H9 (cell line): ENCODE results near the gene ATP6V1G2. TPM values are rescaled to one million over a fixed set of nuclear protein-coding genes. Genes with fewer than 3 reads are reported as not detected.

ENCODE experiments used
- DNase-seq: peaks from one replicate; pipeline ENCODE4 v3.0.0-alpha.2; 2017
- H2AFZ ChIP-seq: one replicate; pipeline ENCODE4 v1.6.1; 2013; ENCODE audit warnings: mild to moderate bottlenecking, low read length, control low read depth, moderate library complexity
- H2AK5ac ChIP-seq: 2 replicates; pipeline ENCODE4 v1.6.1; 2013; ENCODE audit warnings: low read length, control low read depth, mixed read lengths; ENCODE audit not compliant: insufficient read length
- H2BK120ac ChIP-seq: one replicate; pipeline ENCODE4 v1.6.1; 2013; ENCODE audit warnings: low read depth, mild to moderate bottlenecking, low read length, control low read depth, inconsistent platforms; ENCODE audit not compliant: poor library complexity, severe bottlenecking
- H2BK12ac ChIP-seq: 2 replicates; pipeline ENCODE4 v1.6.1; 2013; ENCODE audit warnings: low read length, control low read depth, mixed read lengths, low read depth; ENCODE audit not compliant: insufficient read length
- H2BK15ac ChIP-seq: 2 replicates; pipeline ENCODE4 v1.6.1; 2013; ENCODE audit warnings: low read depth, low read length, control low read depth
- H2BK20ac ChIP-seq: one replicate; pipeline ENCODE4 v1.6.1; 2013; ENCODE audit warnings: low read depth, mild to moderate bottlenecking, low read length, control low read depth, inconsistent platforms; ENCODE audit not compliant: poor library complexity, severe bottlenecking
- H2BK5ac ChIP-seq: 2 replicates; pipeline ENCODE4 v1.6.1; 2013; ENCODE audit warnings: low read length, control low read depth, mixed read lengths; ENCODE audit not compliant: insufficient read length
- H3K14ac ChIP-seq: 2 replicates; pipeline ENCODE4 v1.6.1; 2013; ENCODE audit warnings: low read length, control low read depth; ENCODE audit not compliant: insufficient read depth
- H3K18ac ChIP-seq: 2 replicates; pipeline ENCODE4 v1.6.1; 2013; ENCODE audit warnings: low read depth, mild to moderate bottlenecking, mixed read lengths, low read length, control low read depth; ENCODE audit not compliant: insufficient read length
- H3K23ac ChIP-seq: 2 replicates; pipeline ENCODE4 v1.6.1; 2013; ENCODE audit warnings: low read length, control low read depth, mixed read lengths, low read depth; ENCODE audit not compliant: insufficient read length
- H3K23me2 ChIP-seq: 2 replicates; pipeline ENCODE4 v1.6.1; 2013; ENCODE audit warnings: low read depth, mild to moderate bottlenecking, mixed read lengths, low read length, control low read depth; ENCODE audit not compliant: insufficient read length, poor library complexity, severe bottlenecking
- H3K27ac ChIP-seq: 2 replicates; pipeline ENCODE4 v1.5.1; 2013; ENCODE audit warnings: low read length, control low read depth, mixed read lengths, low read depth; ENCODE audit not compliant: insufficient read length
- H3K27me3 ChIP-seq: 2 replicates; pipeline ENCODE4 v1.6.1; 2013; ENCODE audit warnings: low read length, control low read depth, inconsistent platforms; ENCODE audit not compliant: insufficient read depth
- H3K4ac ChIP-seq: 2 replicates; pipeline ENCODE4 v1.6.1; 2013; ENCODE audit warnings: low read depth, mild to moderate bottlenecking, control low read depth, inconsistent platforms, low read length, moderate library complexity
- H3K4me1 ChIP-seq: 2 replicates; pipeline ENCODE4 v1.6.1; 2013; ENCODE audit warnings: low read length, control low read depth, inconsistent platforms; ENCODE audit not compliant: insufficient read depth
- H3K4me2 ChIP-seq: 2 replicates; pipeline ENCODE4 v1.6.1; 2013; ENCODE audit warnings: low read length, control low read depth, mixed read lengths; ENCODE audit not compliant: insufficient read length, insufficient read depth
- H3K56ac ChIP-seq: 2 replicates; pipeline ENCODE4 v1.6.1; 2013; ENCODE audit warnings: low read depth, mild to moderate bottlenecking, mixed read lengths, low read length, control low read depth; ENCODE audit not compliant: insufficient read length
- H3K79me1 ChIP-seq: 2 replicates; pipeline ENCODE4 v1.6.1; 2013; ENCODE audit warnings: low read depth, mild to moderate bottlenecking, moderate library complexity, low read length, control low read depth, inconsistent platforms; ENCODE audit not compliant: insufficient read depth, poor library complexity, severe bottlenecking
- H3K79me2 ChIP-seq: 2 replicates; pipeline ENCODE4 v1.6.1; 2013; ENCODE audit warnings: low read length, control low read depth, inconsistent platforms; ENCODE audit not compliant: insufficient read depth
- H3K9ac ChIP-seq: 2 replicates; pipeline ENCODE4 v1.6.1; 2013; ENCODE audit warnings: low read length, control low read depth, mixed read lengths; ENCODE audit not compliant: insufficient read length; ENCODE audit errors: extremely low read depth
- H3K9me3 ChIP-seq: one replicate; pipeline ENCODE4 v1.6.1; 2013; ENCODE audit warnings: low read depth, low read length, inconsistent platforms; ENCODE audit not compliant: control insufficient read depth
- H3T11ph ChIP-seq: one replicate; pipeline ENCODE4 v1.6.1; 2013; ENCODE audit warnings: mild to moderate bottlenecking, low read length, control low read depth, inconsistent platforms
- H4K20me1 ChIP-seq: one replicate; pipeline ENCODE4 v1.6.1; 2013; ENCODE audit not compliant: control insufficient read depth, insufficient read length, insufficient read depth
- H4K5ac ChIP-seq: 2 replicates; pipeline ENCODE4 v1.6.1; 2013; ENCODE audit warnings: low read depth, mild to moderate bottlenecking, mixed read lengths, low read length, control low read depth; ENCODE audit not compliant: insufficient read length
- H4K8ac ChIP-seq: replicated peaks from 2 replicates; pipeline ENCODE4 v1.6.1; 2013; ENCODE audit warnings: low read length, control low read depth, mixed read lengths, low read depth; ENCODE audit not compliant: insufficient read length
- H4K91ac ChIP-seq: 2 replicates; pipeline ENCODE4 v1.6.1; 2013; ENCODE audit warnings: low read depth, mild to moderate bottlenecking, moderate library complexity, mixed read lengths, low read length, control low read depth; ENCODE audit not compliant: insufficient read length
- H3K27ac Mint-ChIP-seq, 3 experiments: 2 replicates in 2 of 3; 3 replicates in 1 of 3; pipeline ENCODE4 v1.8.0; 2020 to 2021; ENCODE audit warnings: mixed read lengths in 3 of 3, mild to moderate bottlenecking in 1 of 3, moderate library complexity in 1 of 3
- H3K27me3 Mint-ChIP-seq: 2 replicates; pipeline ENCODE4 v1.8.0; 2021; ENCODE audit warnings: low read depth, mild to moderate bottlenecking, moderate library complexity, mixed read lengths
- H3K36me3 Mint-ChIP-seq, 3 experiments: 2 replicates in 2 of 3; 3 replicates in 1 of 3; pipeline ENCODE4 v1.8.0; 2020 to 2021; ENCODE audit warnings: low read depth in 3 of 3, mixed read lengths in 3 of 3; ENCODE audit not compliant: insufficient read depth in 1 of 3
- H3K4me1 Mint-ChIP-seq, 2 experiments: 2 replicates each; pipeline ENCODE4 v1.8.0; 2020; ENCODE audit warnings: mixed read lengths in 2 of 2
- H3K4me3 Mint-ChIP-seq, 2 experiments: 2 replicates in 1 of 2; 3 replicates in 1 of 2; pipeline ENCODE4 v1.8.0; 2020 to 2021; ENCODE audit warnings: mild to moderate bottlenecking in 2 of 2, mixed read lengths in 2 of 2, moderate library complexity in 1 of 2
- H3K9me3 Mint-ChIP-seq, 2 experiments: 2 replicates in 1 of 2; 3 replicates in 1 of 2; pipeline ENCODE4 v1.8.0; 2020; ENCODE audit warnings: mild to moderate bottlenecking in 2 of 2, mixed read lengths in 2 of 2, moderate library complexity in 1 of 2
- CTCF ChIP-seq: fragments of 200-600 bp; sonication (generic); conservative IDR thresholded peaks from 3 replicates; pipeline ENCODE4 v1.8.0; 2021; ENCODE audit warnings: antibody characterized with exemption, mild to moderate bottlenecking
- WGBS: extraction: QIAGEN DNeasy Blood & Tissue Kit; methylation state at CpG from one replicate; pipeline ENCODE4 v1.1.7; 2013; ENCODE audit warnings: missing lambda C conversion rate, low lambda C conversion rate, mixed read lengths; ENCODE audit not compliant: insufficient read length; ENCODE audit errors: extremely low coverage; 5-methylcytosine and 5-hydroxymethylcytosine counted together
- total RNA-seq: library from RNA; stranded (reverse); gene quantifications from 2 replicates; pipeline ENCODE4 v1.2.1, GENCODE V29; 2021

The ATP6V1G2 gene
- total RNA-seq, 1 experiment from 2014 or later: 3.8 TPM

DNA sequence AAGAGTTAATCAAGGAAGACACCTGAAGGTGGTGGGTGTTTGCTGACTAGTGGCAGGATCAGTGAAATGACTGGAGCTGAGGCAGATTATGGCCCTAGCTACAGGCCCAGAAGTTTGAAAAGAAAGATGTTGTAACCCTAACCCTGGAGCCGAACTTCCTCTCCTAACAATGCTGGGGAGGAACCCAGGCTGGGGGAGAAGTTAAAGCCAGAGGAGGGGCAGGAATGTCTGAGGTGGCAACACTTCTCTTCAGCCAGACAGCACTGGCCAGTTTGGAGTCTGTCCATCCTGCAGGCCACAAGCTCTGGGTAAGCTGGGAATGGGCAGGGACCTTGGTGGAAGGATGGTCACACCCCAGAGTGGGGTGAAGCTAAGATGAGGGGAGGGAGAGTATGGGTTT lies 39.6 kb upstream of the ATP6V1G2 start, which contains the start of gene LST1:
Gene LST1 (plus strand): TSS at position 270 of the 400 bp plus-strand sequence. CDS start 1,023 bp downstream, outside the sequence.
- H3K9ac ChIP-seq: no peak within 1 kb of the TSS

More for the DNA sequence above, 39.6 kb upstream of the ATP6V1G2 start, which contains the start of gene LST1:
- H3K36me3 Mint-ChIP-seq: no peaks in the 10 kb centered on the region
- DNase-seq: no peak
- no peaks in the 10 kb centered on the region; a peak in 1 of 5 replicates for H3K9me3 Mint-ChIP-seq
- Histone ChIP-seq H3K23me2 (peaks cover 10% of the 10 kb centered on the region), H3K9me3 (no peaks in the 10 kb centered on the region), H2AFZ (no peak within 1 kb of the TSS), H4K5ac (no peak within 1 kb of the TSS), H2BK15ac (no peak within 1 kb of the TSS), H3K4ac (no peak within 1 kb of the TSS), H4K20me1 (no peaks in the 10 kb centered on the region), H3K4me1 (peaks cover 2% of the 10 kb centered on the region; the same call in 1 of the 2 replicates), H3K4me2 (no peak within 1 kb of the TSS), H3K27ac (no peak within 1 kb of the TSS), H2BK120ac (no peak within 1 kb of the TSS), H4K8ac (no peak within 1 kb of the TSS), H3K56ac (no peak within 1 kb of the TSS), H3K23ac (no peak within 1 kb of the TSS), H2BK5ac (no peak within 1 kb of the TSS), H2AK5ac (no peak within 1 kb of the TSS), H2BK20ac (no peak within 1 kb of the TSS), H3K27me3 (no peaks in the 10 kb centered on the region), H4K91ac (no peak within 1 kb of the TSS), H3K14ac (no peak within 1 kb of the TSS), H3T11ph (no peak within 1 kb of the TSS), H3K18ac (no peak within 1 kb of the TSS), H3K79me1 (no peaks in the 10 kb centered on the region), H2BK12ac (no peak within 1 kb of the TSS), H3K79me2 (no peaks in the 10 kb centered on the region)
- H3K4me1 Mint-ChIP-seq: peaks cover 21 to 32% of the 10 kb centered on the region in 2 experiments
- H3K27me3 Mint-ChIP-seq: peaks cover 22% of the 10 kb centered on the region
- no CpG with 5 or more reads among the region's 1 CpG for WGBS
- TF ChIP-seq CTCF: no peak
- no peak within 1 kb of the TSS for H3K4me3 Mint-ChIP-seq
- H3K27ac Mint-ChIP-seq: no peak within 1 kb of the TSS; a peak in 1 of 7 replicates
